HEK293 (cell line): ENCODE measurements around the gene SPATA7.

Experiments used
- CTCF ChIA-PET: fragments of 350-600 bp; formaldehyde crosslinking; extraction: SDS; loops from one replicate; lab custom pipeline; 2021; ENCODE audit warnings: antibody characterized with exemption; lab: Yijun Ruan, JAX
- POLR2A ChIA-PET: fragments of 300-600 bp; formaldehyde crosslinking; extraction: SDS; loops from one replicate; lab custom pipeline; 2020; ENCODE audit warnings: antibody characterized with exemption, inconsistent platforms; lab: Yijun Ruan, JAX
- H3K27ac ChIP-seq: fragments of 200-500 bp; sonication (Bioruptor generic); 2 replicates; pipeline ENCODE4 v1.5.1; 2014; ENCODE audit warnings: low read depth, low read length, control low read depth, inconsistent platforms; ENCODE audit errors: extremely low read depth
- H3K36me3 ChIP-seq, 2 experiments: fragments of 200-500 bp in 1 of 2; sonication (Bioruptor generic) in 1 of 2; 1 replicate in 1 of 2; 2 replicates in 1 of 2; pipeline ENCODE4 v1.5.1; 2014 to 2017; ENCODE audit warnings: inconsistent platforms in 2 of 2, low read length in 2 of 2; ENCODE audit not compliant: control insufficient read depth in 2 of 2, insufficient read depth in 1 of 2
- H3K4me1 ChIP-seq: fragments of 200-500 bp; sonication (Bioruptor generic); 2 replicates; pipeline ENCODE4 v1.5.1; 2014; ENCODE audit warnings: mild to moderate bottlenecking, low read length, inconsistent platforms; ENCODE audit not compliant: control insufficient read depth, insufficient read depth
- H3K4me3 ChIP-seq: 2 replicates; pipeline ENCODE4 v1.5.1; 2011; ENCODE audit warnings: low read depth, mild to moderate bottlenecking, control low read depth, low read length, moderate library complexity
- H3K9me3 ChIP-seq: fragments of 200-500 bp; sonication (Bioruptor generic); 2 replicates; pipeline ENCODE4 v1.5.1; 2014; ENCODE audit warnings: low read depth, low read length, inconsistent platforms; ENCODE audit not compliant: control insufficient read depth, insufficient read depth
- KLF1 ChIP-seq: fragments of 450-650 bp; formaldehyde crosslinking; IDR thresholded peaks from 2 replicates; pipeline ENCODE4 v1.5.1; 2016; ENCODE audit warnings: missing biosample characterization, missing genetic modification characterization
- REPIN1 ChIP-seq: fragments of 450-650 bp; formaldehyde crosslinking; IDR thresholded peaks from 2 replicates; pipeline ENCODE4 v1.5.1; 2017; ENCODE audit warnings: missing biosample characterization, missing genetic modification characterization, low read depth
- SP2 ChIP-seq: fragments of 450-650 bp; formaldehyde crosslinking; IDR thresholded peaks from 2 replicates; pipeline ENCODE4 v1.5.1; 2016; ENCODE audit warnings: missing biosample characterization, missing genetic modification characterization
- SP3 ChIP-seq: fragments of 450-650 bp; formaldehyde crosslinking; IDR thresholded peaks from 2 replicates; pipeline ENCODE4 v1.5.1; 2016; ENCODE audit warnings: missing biosample characterization, missing genetic modification characterization
- TCF7L2 ChIP-seq: IDR thresholded peaks from 2 replicates; pipeline ENCODE4 v1.6.1; 2011; ENCODE audit warnings: low read depth, mild to moderate bottlenecking, inconsistent platforms, low read length, moderate library complexity, borderline replicate concordance
- WT1 ChIP-seq: fragments of 450-650 bp; formaldehyde crosslinking; IDR thresholded peaks from 2 replicates; pipeline ENCODE4 v1.5.1; 2016; ENCODE audit warnings: missing biosample characterization, missing genetic modification characterization
- ZFP69B ChIP-seq: fragments of 450-650 bp; formaldehyde crosslinking; IDR thresholded peaks from 2 replicates; pipeline ENCODE4 v1.5.1; 2016; ENCODE audit warnings: missing biosample characterization, missing genetic modification characterization
- ZNF292 ChIP-seq: fragments of 450-650 bp; formaldehyde crosslinking; IDR thresholded peaks from 2 replicates; pipeline ENCODE4 v1.5.1; 2016; ENCODE audit warnings: low read depth, missing biosample characterization, missing genetic modification characterization, borderline replicate concordance
- ZNF311 ChIP-seq: fragments of 450-650 bp; formaldehyde crosslinking; IDR thresholded peaks from 2 replicates; pipeline ENCODE4 v1.5.1; 2017; ENCODE audit warnings: missing biosample characterization, missing genetic modification characterization, borderline replicate concordance
- ZNF341 ChIP-seq: fragments of 450-650 bp; formaldehyde crosslinking; IDR thresholded peaks from 2 replicates; pipeline ENCODE4; 2016; ENCODE audit warnings: low read depth, missing biosample characterization, missing genetic modification characterization
- ZNF350 ChIP-seq: fragments of 450-650 bp; formaldehyde crosslinking; IDR thresholded peaks from 2 replicates; pipeline ENCODE4 v1.5.0; 2017; ENCODE audit warnings: missing biosample characterization, mild to moderate bottlenecking, missing genetic modification characterization
- ZNF416 ChIP-seq: fragments of 450-650 bp; formaldehyde crosslinking; IDR thresholded peaks from 2 replicates; pipeline ENCODE4 v1.5.1; 2016; ENCODE audit warnings: missing biosample characterization, missing genetic modification characterization
- ZNF426 ChIP-seq: fragments of 450-650 bp; formaldehyde crosslinking; IDR thresholded peaks from 2 replicates; pipeline ENCODE4 v1.5.1; 2017; ENCODE audit warnings: missing biosample characterization, missing genetic modification characterization, mild to moderate bottlenecking, inconsistent platforms, moderate library complexity
- ZNF548 ChIP-seq: fragments of 450-650 bp; formaldehyde crosslinking; IDR thresholded peaks from 2 replicates; pipeline ENCODE4 v1.5.1; 2016; ENCODE audit warnings: missing biosample characterization, missing genetic modification characterization
- ZNF654 ChIP-seq: fragments of 450-650 bp; formaldehyde crosslinking; IDR thresholded peaks from 2 replicates; pipeline ENCODE4 v1.5.1; 2016; ENCODE audit warnings: low read depth, missing biosample characterization, missing genetic modification characterization
- ZNF660 ChIP-seq: fragments of 450-650 bp; IDR thresholded peaks from 2 replicates; pipeline ENCODE4 v1.5.1; 2018; ENCODE audit warnings: missing biosample characterization, mild to moderate bottlenecking, missing genetic modification characterization
- ZNF664 ChIP-seq: fragments of 450-650 bp; formaldehyde crosslinking; IDR thresholded peaks from 2 replicates; pipeline ENCODE4 v1.5.1; 2016; ENCODE audit warnings: missing biosample characterization, missing genetic modification characterization
- ZNF707 ChIP-seq: fragments of 450-650 bp; formaldehyde crosslinking; IDR thresholded peaks from 2 replicates; pipeline ENCODE4 v1.5.1; 2016; ENCODE audit warnings: missing biosample characterization, missing genetic modification characterization
- ZNF830 ChIP-seq: fragments of 450-650 bp; IDR thresholded peaks from 2 replicates; pipeline ENCODE4 v1.5.0; 2018; ENCODE audit warnings: missing biosample characterization, missing genetic modification characterization, low read depth, mild to moderate bottlenecking, moderate library complexity
- TF ChIP-seq, protein P1 (sequence below): fragments of 450-650 bp; formaldehyde crosslinking; IDR thresholded peaks from 2 replicates; pipeline ENCODE4 v1.5.1; 2017; ENCODE audit warnings: missing biosample characterization, missing genetic modification characterization
- TF ChIP-seq, protein P2 (sequence below): fragments of 450-650 bp; formaldehyde crosslinking; IDR thresholded peaks from 2 replicates; pipeline ENCODE4 v1.5.1; 2017; ENCODE audit warnings: missing biosample characterization, missing genetic modification characterization
- TF ChIP-seq, protein P3 (sequence below): fragments of 450-650 bp; IDR thresholded peaks from 2 replicates; pipeline ENCODE4 v1.5.1; 2018; ENCODE audit warnings: missing biosample characterization, mild to moderate bottlenecking, missing genetic modification characterization
- TF ChIP-seq, protein P4 (sequence below): fragments of 450-650 bp; formaldehyde crosslinking; IDR thresholded peaks from 2 replicates; pipeline ENCODE4 v1.5.1; 2016; ENCODE audit warnings: missing biosample characterization, missing genetic modification characterization
- TF ChIP-seq, protein P5 (sequence below): fragments of 450-650 bp; formaldehyde crosslinking; IDR thresholded peaks from 2 replicates; pipeline ENCODE4 v1.5.1; 2016; ENCODE audit warnings: missing biosample characterization, missing genetic modification characterization
- TF ChIP-seq, protein P6 (sequence below): fragments of 450-650 bp; formaldehyde crosslinking; conservative IDR thresholded peaks from 2 replicates; pipeline ENCODE4 v1.5.1; 2016; ENCODE audit warnings: low read depth, missing biosample characterization, missing genetic modification characterization
- TF ChIP-seq, protein P7 (sequence below): fragments of 450-650 bp; formaldehyde crosslinking; IDR thresholded peaks from 2 replicates; pipeline ENCODE4 v1.5.1; 2016; ENCODE audit warnings: missing biosample characterization, missing genetic modification characterization

SPATA7 gene

DNA sequence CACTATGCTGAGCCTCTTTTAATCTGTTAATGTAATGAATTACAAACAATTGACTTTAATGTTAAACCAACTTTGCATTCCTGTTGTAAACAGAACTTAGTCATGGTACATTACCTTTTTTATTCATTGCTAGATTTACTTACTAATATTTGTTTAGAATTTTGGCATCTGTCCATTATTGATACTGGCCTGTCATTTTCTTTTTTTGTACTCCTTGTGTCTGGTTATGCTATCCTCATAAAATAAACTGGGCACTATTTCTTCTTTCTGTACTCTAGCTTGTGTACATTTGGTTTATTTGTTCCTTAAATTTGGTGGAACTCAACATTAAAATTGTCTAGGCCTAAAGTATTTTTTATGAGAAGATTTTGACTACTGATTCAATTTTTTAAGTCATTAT lies 32.1 kb downstream of the SPATA7 start (continued):
- TF ChIP-seq TCF7L2 (no peak), REPIN1 (tag by site-specific recombination) (no peak), ZNF707 (no peak), SP2 (tag by site-specific recombination) (no peak), ZNF830 (tag by site-specific recombination) (no peak), ZFP69B (tag by site-specific recombination) (no peak), SP3 (tag by site-specific recombination) (no peak), ZNF548 (tag by site-specific recombination) (no peak)
- TF ChIP-seq, protein P1, sequence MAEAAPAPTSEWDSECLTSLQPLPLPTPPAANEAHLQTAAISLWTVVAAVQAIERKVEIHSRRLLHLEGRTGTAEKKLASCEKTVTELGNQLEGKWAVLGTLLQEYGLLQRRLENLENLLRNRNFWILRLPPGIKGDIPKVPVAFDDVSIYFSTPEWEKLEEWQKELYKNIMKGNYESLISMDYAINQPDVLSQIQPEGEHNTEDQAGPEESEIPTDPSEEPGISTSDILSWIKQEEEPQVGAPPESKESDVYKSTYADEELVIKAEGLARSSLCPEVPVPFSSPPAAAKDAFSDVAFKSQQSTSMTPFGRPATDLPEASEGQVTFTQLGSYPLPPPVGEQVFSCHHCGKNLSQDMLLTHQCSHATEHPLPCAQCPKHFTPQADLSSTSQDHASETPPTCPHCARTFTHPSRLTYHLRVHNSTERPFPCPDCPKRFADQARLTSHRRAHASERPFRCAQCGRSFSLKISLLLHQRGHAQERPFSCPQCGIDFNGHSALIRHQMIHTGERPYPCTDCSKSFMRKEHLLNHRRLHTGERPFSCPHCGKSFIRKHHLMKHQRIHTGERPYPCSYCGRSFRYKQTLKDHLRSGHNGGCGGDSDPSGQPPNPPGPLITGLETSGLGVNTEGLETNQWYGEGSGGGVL = no peak

DNA sequence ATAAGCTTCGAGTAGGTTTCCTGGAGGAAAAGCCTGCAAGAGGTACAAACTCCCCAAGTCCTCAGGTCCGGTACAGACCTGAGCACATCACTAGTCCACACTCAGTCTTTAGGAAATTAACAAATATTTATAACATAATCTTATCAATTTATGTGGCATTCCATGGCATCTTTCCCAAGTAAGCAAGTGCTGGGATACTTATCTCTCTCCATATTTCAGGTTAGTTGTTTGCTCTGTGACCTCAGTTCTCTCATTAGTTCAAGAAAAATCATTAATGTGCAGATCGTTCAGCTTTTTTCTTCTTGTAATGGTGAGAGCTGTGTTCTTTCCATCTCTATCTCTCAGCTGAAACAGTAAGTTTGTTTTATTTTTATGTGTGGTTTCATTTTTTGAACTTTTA lies 34.7 kb downstream of the SPATA7 start:
- Histone ChIP-seq H3K27ac (no peak overlapping the region), H3K4me1 (no peaks in the 10 kb centered on the region), H3K36me3 (peaks cover 4 to 17% of the 10 kb centered on the region in 2 experiments), H3K4me3 (no peak overlapping the region), H3K9me3 (no peaks in the 10 kb centered on the region)
- TF ChIP-seq, protein P2, sequence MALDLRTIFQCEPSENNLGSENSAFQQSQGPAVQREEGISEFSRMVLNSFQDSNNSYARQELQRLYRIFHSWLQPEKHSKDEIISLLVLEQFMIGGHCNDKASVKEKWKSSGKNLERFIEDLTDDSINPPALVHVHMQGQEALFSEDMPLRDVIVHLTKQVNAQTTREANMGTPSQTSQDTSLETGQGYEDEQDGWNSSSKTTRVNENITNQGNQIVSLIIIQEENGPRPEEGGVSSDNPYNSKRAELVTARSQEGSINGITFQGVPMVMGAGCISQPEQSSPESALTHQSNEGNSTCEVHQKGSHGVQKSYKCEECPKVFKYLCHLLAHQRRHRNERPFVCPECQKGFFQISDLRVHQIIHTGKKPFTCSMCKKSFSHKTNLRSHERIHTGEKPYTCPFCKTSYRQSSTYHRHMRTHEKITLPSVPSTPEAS = no peak
- no peak for TF ChIP-seq ZNF426 (tag by site-specific recombination)
- TF ChIP-seq, protein P3, sequence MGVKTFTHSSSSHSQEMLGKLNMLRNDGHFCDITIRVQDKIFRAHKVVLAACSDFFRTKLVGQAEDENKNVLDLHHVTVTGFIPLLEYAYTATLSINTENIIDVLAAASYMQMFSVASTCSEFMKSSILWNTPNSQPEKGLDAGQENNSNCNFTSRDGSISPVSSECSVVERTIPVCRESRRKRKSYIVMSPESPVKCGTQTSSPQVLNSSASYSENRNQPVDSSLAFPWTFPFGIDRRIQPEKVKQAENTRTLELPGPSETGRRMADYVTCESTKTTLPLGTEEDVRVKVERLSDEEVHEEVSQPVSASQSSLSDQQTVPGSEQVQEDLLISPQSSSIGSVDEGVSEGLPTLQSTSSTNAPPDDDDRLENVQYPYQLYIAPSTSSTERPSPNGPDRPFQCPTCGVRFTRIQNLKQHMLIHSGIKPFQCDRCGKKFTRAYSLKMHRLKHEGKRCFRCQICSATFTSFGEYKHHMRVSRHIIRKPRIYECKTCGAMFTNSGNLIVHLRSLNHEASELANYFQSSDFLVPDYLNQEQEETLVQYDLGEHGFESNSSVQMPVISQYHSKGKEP (tag by site-specific recombination) = no peak
- no peak for TF ChIP-seq ZNF341 (tag by site-specific recombination)
- no peak for TF ChIP-seq ZNF416 (tag by site-specific recombination)
- TF ChIP-seq, protein P4, sequence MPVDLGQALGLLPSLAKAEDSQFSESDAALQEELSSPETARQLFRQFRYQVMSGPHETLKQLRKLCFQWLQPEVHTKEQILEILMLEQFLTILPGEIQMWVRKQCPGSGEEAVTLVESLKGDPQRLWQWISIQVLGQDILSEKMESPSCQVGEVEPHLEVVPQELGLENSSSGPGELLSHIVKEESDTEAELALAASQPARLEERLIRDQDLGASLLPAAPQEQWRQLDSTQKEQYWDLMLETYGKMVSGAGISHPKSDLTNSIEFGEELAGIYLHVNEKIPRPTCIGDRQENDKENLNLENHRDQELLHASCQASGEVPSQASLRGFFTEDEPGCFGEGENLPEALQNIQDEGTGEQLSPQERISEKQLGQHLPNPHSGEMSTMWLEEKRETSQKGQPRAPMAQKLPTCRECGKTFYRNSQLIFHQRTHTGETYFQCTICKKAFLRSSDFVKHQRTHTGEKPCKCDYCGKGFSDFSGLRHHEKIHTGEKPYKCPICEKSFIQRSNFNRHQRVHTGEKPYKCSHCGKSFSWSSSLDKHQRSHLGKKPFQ (tag by site-specific recombination) = no peak
- TF ChIP-seq ZNF548 (tag by site-specific recombination) = no peak
- no peak for TF ChIP-seq ZNF654 (tag by site-specific recombination)
- no peak for TF ChIP-seq KLF1
- TF ChIP-seq, protein P5, sequence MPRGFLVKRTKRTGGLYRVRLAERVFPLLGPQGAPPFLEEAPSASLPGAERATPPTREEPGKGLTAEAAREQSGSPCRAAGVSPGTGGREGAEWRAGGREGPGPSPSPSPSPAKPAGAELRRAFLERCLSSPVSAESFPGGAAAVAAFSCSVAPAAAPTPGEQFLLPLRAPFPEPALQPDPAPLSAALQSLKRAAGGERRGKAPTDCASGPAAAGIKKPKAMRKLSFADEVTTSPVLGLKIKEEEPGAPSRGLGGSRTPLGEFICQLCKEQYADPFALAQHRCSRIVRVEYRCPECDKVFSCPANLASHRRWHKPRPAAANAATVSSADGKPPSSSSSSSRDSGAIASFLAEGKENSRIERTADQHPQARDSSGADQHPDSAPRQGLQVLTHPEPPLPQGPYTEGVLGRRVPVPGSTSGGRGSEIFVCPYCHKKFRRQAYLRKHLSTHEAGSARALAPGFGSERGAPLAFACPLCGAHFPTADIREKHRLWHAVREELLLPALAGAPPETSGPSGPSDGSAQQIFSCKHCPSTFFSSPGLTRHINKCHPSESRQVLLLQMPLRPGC = no peak
- no peak for TF ChIP-seq ZNF664 (tag by site-specific recombination)
- TF ChIP-seq WT1 (tag by site-specific recombination) = no peak
- TF ChIP-seq, protein P6, sequence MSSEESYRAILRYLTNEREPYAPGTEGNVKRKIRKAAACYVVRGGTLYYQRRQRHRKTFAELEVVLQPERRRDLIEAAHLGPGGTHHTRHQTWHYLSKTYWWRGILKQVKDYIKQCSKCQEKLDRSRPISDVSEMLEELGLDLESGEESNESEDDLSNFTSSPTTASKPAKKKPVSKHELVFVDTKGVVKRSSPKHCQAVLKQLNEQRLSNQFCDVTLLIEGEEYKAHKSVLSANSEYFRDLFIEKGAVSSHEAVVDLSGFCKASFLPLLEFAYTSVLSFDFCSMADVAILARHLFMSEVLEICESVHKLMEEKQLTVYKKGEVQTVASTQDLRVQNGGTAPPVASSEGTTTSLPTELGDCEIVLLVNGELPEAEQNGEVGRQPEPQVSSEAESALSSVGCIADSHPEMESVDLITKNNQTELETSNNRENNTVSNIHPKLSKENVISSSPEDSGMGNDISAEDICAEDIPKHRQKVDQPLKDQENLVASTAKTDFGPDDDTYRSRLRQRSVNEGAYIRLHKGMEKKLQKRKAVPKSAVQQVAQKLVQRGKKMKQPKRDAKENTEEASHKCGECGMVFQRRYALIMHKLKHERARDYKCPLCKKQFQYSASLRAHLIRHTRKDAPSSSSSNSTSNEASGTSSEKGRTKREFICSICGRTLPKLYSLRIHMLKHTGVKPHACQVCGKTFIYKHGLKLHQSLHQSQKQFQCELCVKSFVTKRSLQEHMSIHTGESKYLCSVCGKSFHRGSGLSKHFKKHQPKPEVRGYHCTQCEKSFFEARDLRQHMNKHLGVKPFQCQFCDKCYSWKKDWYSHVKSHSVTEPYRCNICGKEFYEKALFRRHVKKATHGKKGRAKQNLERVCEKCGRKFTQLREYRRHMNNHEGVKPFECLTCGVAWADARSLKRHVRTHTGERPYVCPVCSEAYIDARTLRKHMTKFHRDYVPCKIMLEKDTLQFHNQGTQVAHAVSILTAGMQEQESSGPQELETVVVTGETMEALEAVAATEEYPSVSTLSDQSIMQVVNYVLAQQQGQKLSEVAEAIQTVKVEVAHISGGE (tag by site-specific recombination) = no peak
- no peak for TF ChIP-seq ZNF292 (tag by site-specific recombination)
- TF ChIP-seq, protein P7, sequence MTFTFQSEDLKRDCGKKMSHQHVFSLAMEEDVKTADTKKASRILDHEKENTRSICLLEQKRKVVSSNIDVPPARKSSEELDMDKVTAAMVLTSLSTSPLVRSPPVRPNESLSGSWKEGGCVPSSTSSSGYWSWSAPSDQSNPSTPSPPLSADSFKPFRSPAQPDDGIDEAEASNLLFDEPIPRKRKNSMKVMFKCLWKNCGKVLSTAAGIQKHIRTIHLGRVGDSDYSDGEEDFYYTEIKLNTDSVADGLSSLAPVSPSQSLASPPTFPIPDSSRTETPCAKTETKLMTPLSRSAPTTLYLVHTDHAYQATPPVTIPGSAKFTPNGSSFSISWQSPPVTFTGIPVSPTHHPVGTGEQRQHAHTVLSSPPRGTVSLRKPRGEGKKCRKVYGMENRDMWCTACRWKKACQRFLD (tag by site-specific recombination) = no peak
- TF ChIP-seq ZNF311 (tag by site-specific recombination) = no peak
- TF ChIP-seq ZNF350 = no peak
- TF ChIP-seq ZNF660 (tag by site-specific recombination) = no peak
- POLR2A ChIA-PET = no interaction called here
- CTCF ChIA-PET = no interaction called here
